ENCODE data around the gene OGFOD3. TPM values are rescaled to one million over a fixed set of nuclear protein-coding genes. Genes with fewer than 3 reads are reported as not detected.

OGFOD3 gene
- total RNA-seq, 1 experiment from 2014 or later: 53.6 TPM

GRCh38 chr17:82463391-82463790 is 45.0 kb upstream of the OGFOD3 start:
- CTCF ChIA-PET: no interaction called here

More at GRCh38 chr17:82463391-82463790, 45.0 kb upstream of the OGFOD3 start:
- Histone ChIP-seq H3K27me3 (ENCODE audit: insufficient read depth, low read length) (no peaks in the 10 kb centered on the region), H3K36me3 (ENCODE audit: control insufficient read depth in 1 of 2, insufficient read depth in 2 of 2, low read length in 2 of 2) (peaks cover 14 to 41% of the 10 kb centered on the region in 2 experiments; a peak in 3 of 4 replicates), H3K79me2 (ENCODE audit: insufficient read depth, low read length) (peaks cover 5% of the 10 kb centered on the region; the same call in 1 of the 2 replicates), H3K9me2 (ENCODE audit: insufficient read depth) (no peaks in the 10 kb centered on the region), H3K4me2 (ENCODE audit: low read length) (no peak overlapping the region), H3K9me3 (ENCODE audit: control insufficient read depth in 1 of 2, insufficient read depth in 1 of 2, low read depth in 1 of 2, low read length in 2 of 2) (no peaks in the 10 kb centered on the region), H3K4me3 (replicated peaks in 1 of 2; ENCODE audit: low read depth in 1 of 2, low read length in 2 of 2) (no peak overlapping the region), H3K27ac (ENCODE audit: low read depth, low read length) (no peak overlapping the region), H2AFZ (ENCODE audit: low read depth, low read length, poor library complexity, severe bottlenecking) (no peak overlapping the region), H4K20me1 (ENCODE audit: insufficient read depth) (no peaks in the 10 kb centered on the region), H3K9ac (ENCODE audit: low read length) (no peak overlapping the region), H3K4me1 (ENCODE audit: control insufficient read depth in 1 of 2, insufficient read depth in 2 of 2, low read length in 2 of 2) (peaks cover 0 to 8% of the 10 kb centered on the region in 2 experiments; a peak in 3 of 4 replicates)
- ATAC-seq (no peak), DNase-seq (ENCODE audit: low read depth, low spot score) (no peak)
- BruUV-seq (replicated peaks): no TSS peak
- intact Hi-C loops (cut with micrococcal nuclease): no loop called here
- no peak for TF ChIP-seq MAX (IDR thresholded peaks at IDR 0.05)
- TF ChIP-seq ZNF274 (IDR thresholded peaks at IDR 0.05; ENCODE audit: low read depth, low read length): no peak
- TF ChIP-seq SP1 (IDR thresholded peaks at IDR 0.05; ENCODE audit: low read depth): no peak
- TF ChIP-seq TCF7L2 (IDR thresholded peaks at IDR 0.05; ENCODE audit: borderline replicate concordance, extremely low read depth, insufficient read depth, insufficient read length): no peak
- TF ChIP-seq ATF3 (IDR thresholded peaks at IDR 0.05): no peak
- TF ChIP-seq EGR1 (IDR thresholded peaks at IDR 0.05; ENCODE audit: low read depth): no peak
- TF ChIP-seq YY1 (IDR thresholded peaks at IDR 0.05; ENCODE audit: extremely low read depth, insufficient replicate concordance, low read depth, low read length): no peak
- TF ChIP-seq SIN3A (IDR thresholded peaks at IDR 0.05; ENCODE audit: low read depth): no peak
- no peak for TF ChIP-seq ELF1 (IDR thresholded peaks at IDR 0.05; ENCODE audit: borderline replicate concordance, low read depth)
- TF ChIP-seq CTCF (IDR thresholded peaks at IDR 0.05 in 2 of 3, conservative IDR thresholded peaks at IDR 0.05 in 1 of 3; ENCODE audit: borderline replicate concordance in 1 of 3, insufficient read depth in 1 of 3, low read depth in 2 of 3, low read length in 2 of 3): no peak
- no peak for TF ChIP-seq EZH2phosphoT487 (IDR thresholded peaks at IDR 0.05; ENCODE audit: borderline replicate concordance)
- no peak for TF ChIP-seq CBX3 (IDR thresholded peaks at IDR 0.05; ENCODE audit: low read depth)
- no peak for TF ChIP-seq CEBPB (IDR thresholded peaks at IDR 0.05; ENCODE audit: low read depth)
- no peak for TF ChIP-seq POLR2AphosphoS5 (IDR thresholded peaks at IDR 0.05; ENCODE audit: low read depth, low read length)
- RAD21 ChIA-PET (ENCODE audit: low non-redundant PET in 1 of 2, low total read pairs in 2 of 2, uncharacterized antibody in 2 of 2, unreplicated experiment in 2 of 2): no interaction called here
- POLR2A ChIA-PET: no interaction called here

All from HCT116 (cell line).